ENCODE data around the gene MPV17L.
"Not testable (repeated sequence)": the region's sequence is repeated elsewhere in the genome, so short reads cannot be mapped to it uniquely, and the experiment has no call there.

The MPV17L gene

DNA sequence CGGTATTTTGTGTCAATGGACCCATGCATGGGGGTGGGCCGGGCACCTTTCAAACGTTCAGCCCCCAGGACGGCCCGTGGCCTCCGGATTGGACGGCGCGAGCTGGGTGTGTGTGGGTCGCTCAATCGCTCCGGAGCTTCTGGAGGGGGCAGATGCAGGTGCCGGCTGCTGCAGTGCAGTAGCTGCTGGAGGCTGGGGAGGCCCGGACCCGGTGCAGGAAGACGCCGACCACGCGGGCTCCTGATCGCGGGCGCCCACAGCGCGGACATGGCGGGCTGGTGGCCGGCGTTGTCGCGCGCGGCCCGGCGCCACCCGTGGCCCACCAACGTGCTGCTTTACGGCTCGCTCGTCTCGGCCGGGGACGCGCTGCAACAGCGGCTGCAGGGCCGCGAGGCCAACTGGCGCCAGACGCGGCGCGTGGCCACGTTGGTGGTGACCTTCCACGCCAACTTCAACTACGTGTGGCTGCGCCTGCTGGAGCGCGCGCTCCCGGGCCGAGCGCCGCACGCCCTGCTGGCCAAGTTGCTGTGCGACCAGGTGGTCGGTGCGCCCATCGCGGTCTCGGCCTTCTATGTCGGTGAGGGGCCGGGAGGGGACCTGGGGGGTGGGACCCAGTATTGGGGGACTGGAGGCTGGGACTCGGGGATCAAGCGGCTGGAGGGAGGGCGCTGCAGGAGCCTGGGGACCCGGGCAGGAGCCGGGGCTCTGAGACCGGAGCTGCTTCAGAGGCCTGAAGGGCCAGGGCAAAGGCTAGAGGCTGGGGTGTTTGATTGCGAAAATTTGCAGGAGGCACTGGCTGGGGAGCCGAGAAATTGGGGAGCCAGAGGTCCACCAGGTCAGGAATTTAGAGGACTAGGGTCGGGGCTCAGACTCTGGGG, at the start of gene MPV17L:
TSS of gene MPV17L (plus strand) at position 124 of the 878 bp plus-strand sequence. CDS start at position 268, 144 bp downstream.
- DNase-seq, result not testable (repeated sequence)

DNA sequence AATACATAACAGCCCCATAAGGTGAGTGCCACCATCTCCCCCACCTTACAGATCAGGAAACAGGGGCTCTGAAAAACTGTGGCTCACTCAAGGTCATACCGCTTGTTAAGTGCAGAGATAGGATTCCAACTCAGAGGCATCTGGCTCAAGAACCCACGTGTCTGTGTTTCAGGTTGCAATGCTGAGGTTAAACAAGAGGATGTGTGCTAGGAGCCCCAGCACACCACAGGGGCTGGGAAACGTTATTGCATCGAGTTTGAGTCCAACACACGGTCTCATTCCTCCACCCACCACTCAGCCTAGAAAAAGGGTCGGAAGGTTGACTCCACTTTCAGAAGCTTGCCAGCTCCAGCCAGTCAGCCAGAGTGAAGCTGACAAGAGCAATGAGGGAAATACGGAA, 46.8 kb upstream of the MPV17L start:
- not testable (repeated sequence) for DNase-seq

DNA sequence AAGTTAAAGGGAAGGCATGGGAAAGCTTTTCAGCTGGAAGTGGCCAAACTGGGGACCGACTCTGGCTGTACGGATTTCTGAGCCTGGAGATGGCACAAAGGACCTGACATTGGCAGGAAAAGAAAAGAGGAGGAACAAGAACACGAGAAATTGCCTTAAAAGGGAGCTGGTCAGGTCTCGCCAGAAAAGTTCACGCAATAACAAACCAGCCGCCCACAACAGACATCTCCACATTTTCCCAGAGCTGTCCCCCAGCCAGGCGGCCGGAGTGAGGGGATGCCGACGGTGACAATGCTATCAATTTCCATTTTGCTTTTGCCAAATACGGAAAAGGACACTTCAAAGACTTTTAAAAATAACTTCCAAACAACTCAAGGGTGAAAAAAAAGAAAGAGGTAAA, 44.3 kb upstream of the MPV17L start:
- DNase-seq, result not testable (repeated sequence)

DNA sequence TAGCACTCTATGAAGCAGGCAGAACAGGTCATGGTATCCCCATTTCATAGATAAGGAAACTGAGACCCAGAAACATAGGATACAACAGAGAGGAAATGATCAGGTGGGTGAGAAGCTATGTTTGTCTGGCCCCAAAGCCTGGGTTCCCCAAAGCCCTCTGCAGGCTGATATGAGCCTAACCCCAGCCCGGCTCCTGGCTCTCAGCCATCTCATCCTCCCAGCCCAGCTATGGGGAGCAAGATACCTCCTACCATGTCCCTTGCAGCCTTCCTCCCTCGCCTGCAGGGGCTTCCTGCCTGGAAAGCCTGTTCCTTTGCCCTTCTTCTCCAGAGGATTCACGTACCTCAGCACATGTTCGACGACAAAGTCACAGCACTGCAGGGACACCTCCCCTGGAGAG, 43.8 kb upstream of the MPV17L start:
- not testable (repeated sequence) for DNase-seq

DNA sequence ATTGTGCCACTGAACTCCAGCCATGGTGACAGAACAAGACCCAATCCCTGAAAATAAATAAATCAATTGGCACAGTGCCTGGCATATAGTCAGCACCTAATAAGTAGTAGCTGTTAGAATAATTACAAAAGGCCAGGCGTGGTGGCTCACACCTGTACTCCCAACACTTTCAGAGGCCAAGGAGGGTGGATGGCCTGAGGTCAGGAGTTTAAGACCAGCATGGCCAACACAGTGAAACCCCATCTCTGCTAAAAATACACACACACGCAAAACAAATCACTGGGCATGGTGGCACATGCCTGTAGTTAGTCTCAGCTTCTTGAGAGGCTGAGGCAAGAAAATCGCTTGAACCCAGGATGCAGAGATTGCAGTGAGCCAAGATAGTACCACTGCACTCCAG, 42.7 kb upstream of the MPV17L start:
- not testable (repeated sequence) for DNase-seq

DNA sequence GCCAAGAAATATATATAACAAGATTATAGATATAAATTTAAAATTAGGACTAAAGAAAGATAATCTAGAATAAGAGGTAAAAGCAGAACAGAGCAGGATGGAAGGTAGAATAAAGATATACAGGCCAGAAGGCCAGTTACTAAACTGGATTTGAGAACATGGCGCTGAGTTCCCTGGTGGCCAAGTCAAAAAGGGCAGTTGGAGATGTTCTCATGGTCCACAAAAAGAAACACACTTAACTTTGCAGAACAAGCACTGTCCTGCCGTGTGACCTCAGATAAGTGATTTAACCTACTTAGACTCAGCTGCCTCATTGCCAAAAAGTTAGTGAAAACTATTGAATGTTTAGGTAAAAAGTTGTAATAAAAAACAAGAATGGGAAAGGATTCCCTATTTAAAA, 40.7 kb upstream of the MPV17L start:
- not testable (repeated sequence) for DNase-seq

DNA sequence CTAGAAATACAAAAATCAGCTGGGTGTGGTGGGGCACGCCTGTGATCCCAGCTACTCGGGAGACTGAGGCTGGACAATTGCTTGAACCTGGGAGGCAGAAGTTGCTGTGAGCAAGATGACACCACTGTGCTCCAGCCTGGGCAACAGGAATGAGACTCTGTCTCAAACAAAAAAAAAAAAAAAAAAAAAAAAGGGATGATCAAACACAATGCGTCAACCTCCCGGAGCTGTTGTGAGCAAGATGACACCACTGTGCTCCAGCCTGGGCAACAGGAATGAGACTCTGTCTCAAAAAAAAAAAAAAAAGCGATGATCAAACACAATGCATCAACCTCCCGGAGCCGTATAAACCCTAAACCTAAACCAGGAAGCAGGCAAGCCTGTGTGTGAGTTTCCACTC, 38.1 kb upstream of the MPV17L start:
- not testable (repeated sequence) for DNase-seq

DNA sequence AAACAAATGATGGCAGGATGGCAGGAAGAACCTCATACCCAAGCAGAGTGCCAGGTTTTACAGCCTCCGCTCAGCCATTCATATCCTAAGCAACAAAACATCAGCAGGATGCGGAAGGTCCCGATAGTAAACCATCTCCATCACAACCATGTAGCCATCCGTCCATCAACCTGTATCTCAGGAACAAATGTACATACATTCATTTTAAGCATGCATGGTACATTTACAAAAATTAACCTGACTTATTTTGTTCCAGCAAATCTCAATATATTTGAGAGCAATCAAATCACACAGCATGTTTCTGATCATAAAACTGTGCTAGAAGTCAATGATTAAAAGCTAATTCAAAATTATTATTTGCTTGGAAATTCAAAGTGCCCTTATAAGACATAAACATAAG, 17.4 kb upstream of the MPV17L start, which contains the start of gene NPIPA5:
TSS of gene NPIPA5 (minus strand) at position 101 of the 400 bp plus-strand sequence. CDS start at position 101, 0 bp downstream.
- DNase-seq, result not testable (repeated sequence)

DNA sequence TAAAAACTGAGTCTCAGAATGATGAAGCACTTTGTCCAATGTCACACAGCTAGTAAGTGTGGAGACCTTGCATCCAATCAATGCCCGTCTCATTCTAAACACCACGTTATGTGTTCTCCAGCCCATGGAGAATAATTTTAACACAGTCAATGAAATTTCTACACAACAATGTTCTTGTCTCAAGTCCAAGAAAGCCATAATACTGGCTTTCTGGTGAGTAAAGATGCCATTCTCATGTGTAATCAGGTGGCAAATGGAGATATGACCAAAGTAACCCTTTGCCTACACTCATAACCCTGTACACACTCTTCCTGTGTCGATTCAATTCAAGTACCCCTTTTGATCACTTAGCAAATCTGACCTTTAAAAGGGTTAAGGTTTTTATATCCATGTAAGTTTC, 12.7 kb upstream of the MPV17L start:
- DNase-seq, result not testable (repeated sequence)

DNA sequence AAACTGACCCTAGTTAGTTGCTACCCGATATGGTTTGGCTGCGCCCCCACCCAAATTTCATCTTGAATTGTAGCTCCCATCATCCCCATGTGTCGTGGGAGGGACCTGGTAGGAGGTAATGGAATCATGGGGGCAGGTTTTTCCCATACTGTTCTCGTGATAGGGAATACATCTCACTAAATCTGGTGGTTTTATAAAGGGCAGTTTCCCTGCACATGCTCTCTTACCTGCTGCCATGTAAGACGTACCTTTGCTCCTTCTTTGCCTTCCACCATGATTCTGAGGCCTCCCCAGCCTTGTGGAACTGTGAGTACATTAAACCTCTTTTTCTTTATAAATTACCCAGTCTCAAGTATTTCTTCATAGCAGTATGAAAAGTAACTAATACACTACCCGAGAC, 7.5 kb upstream of the MPV17L start:
- not testable (repeated sequence) for DNase-seq

DNA sequence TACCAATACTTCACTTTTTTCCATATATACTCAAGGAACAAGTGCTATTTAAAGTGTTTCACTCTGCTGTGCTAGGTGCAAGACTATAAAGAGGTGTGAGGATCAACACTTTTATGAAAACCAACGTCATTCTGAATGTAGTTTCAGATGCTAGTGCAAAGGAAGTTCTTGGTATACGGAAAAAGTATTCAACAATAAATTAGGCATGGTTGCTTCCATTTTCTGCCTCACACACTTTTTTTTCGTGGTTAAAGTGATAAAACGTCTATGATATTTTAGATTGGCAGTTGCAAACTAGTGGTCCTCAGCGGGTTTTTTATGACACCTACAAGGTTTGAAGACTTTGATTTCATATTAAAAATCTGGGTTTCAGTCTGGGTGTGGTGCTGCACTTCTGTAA, 5.6 kb upstream of the MPV17L start:
- DNase-seq, result not testable (repeated sequence)

DNA sequence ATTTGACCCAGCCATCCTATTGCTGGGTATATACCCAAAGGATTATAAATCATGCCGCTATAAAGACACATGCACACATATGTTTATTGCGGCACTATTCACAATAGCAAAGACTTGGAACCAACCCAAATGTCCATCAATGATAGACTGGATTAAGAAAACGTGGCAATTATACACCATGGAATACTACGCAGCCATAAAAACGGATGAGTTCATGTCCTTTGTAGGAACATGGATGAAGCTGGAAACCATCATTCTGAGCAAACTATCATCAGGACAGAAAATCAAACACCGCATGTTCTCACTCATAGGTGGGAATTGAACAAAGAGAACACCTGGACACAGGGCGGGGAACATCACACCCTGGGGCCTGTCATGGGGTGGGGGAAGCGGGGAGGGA, 2.5 kb upstream of the MPV17L start:
- not testable (repeated sequence) for DNase-seq

DNA sequence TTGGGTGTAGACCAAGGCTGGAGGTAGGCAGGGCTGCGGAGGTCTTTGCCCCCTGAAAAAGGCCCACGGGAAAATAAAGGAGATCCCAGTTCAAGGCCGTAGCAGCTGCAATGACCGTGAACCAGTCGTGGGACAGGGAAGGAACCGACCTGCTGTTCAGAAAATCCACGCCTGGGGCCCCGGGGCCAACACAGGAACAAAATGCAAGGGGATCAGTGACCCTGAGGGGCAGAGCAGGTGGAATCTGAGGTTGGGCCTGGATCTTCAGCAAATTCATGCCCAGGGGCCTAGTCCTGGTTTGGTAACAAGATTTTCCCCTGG, 915 bp downstream of the MPV17L start:
- not testable (repeated sequence) for DNase-seq

DNA sequence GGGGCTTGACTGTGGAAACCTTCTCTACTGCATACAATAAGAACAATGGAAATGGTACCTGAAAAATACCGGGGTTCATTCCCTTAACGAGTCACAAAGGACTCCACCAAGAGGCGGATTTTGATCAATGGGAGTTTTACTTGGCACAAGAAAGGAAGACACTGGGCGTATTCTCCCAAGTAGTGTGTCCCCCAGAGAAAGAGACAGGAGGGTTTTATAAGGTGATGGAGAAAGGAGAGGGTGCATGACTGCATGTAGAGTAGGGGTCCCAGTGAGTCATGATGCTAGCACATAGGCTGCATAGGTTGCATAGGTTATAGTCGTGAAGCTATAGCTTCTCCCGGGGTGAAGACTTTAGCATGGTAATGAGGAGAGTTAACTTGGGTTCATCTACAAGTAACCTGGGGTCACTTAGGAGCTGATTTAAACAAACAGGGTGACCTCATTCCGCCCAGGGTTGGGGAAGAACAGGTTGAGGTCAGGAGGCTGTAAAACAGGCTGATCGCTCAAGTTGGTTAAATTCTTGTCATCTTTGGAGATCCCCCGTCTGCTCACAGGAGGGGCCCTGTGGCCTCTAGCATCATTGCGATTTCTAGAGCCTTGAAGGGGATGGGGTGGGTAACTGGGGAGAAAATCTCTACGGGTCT, 1.5 kb downstream of the MPV17L start:
- no peak for DNase-seq

DNA sequence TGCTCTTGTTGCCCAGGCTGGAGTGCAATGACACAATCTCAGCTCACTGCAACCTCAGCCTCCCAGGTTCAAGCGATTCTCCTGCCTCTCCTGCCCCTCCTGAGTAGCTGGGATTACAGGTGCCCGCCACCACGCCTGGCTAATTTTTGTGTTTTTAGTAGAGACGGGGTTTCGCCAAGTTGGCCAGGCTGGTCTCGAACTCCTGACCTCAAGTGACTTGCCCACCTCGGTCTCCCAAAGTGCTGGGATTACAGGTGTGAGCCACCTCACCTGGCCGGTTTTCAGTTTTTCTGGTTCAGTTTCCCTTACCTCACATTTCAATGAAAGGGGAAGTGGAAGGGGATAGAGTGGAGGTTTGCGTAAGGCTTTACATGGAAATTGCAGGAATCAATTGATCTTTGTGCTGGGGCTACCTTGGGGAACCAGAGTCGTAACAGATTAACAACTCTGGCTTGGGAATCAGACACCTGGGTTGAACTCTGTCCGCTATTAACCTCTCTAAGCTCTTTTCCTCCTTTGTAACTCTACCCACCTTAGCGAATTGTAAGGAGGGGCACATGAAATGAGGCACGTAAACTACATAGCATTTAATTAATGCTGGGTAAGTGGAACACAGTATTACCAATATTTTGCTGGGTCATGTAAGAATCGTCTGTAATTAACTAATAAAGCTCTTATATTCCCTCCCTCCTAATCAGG, 3.2 kb downstream of the MPV17L start:
- DNase-seq, result no peak

DNA sequence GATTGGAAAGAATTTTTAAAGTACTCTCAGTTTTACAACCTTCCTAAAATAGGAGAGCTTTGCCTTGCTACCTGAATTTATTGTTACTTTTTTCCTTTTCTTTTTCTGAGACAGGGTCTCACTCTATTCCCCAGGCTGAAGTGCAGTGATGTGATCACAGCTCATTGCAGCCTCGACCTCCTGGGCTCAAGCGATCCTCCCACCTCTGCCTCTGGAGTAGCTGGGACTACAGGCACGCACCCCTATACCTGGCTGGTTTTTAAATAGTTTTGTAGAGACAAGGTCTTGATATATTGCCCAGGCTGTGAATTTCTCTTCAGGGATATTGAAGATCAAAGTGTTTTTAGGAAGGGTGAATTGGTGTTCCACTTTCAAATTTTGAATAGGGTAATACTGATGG, 3.8 kb downstream of the MPV17L start:
- DNase-seq, result no peak

DNA sequence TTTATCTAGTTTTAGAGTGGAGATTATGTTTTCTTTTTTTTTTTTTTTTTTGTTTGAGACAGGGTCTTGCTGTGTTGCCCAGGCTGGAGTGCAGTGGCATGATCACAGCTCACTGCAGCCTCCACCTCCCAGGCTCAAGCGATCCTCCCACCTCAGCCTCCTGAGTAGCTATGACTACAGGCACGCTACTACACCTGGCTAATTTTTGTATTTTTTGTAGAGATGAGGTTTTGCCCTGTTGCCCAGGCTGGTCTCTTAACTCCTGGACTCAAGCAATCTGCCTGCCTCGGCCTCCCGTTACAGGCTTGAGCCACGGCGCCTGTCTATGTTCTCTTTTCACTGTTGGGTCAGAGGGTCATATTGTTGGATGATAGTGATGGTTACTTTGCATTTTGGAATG, 4.8 kb downstream of the MPV17L start:
- DNase-seq, result not testable (repeated sequence)

DNA sequence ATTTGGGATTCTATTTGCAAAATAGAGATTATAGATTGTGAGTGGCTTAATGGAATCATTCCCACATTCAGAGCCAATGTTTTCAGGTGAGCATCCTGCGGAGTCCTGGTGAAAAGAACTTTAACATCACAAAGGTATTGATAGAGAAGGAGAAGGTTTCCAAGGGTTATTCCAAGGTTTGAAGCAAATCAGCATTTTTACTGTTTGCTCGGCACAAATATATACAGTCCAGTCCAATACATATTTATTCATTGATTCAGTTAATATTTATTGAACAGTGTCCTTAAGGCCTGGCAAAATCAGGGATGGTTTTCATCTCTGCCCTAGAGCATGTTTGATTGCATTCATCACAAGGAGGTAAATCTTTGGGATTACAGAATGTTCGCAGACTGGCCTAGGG, 6.4 kb downstream of the MPV17L start:
- DNase-seq, result no peak

DNA sequence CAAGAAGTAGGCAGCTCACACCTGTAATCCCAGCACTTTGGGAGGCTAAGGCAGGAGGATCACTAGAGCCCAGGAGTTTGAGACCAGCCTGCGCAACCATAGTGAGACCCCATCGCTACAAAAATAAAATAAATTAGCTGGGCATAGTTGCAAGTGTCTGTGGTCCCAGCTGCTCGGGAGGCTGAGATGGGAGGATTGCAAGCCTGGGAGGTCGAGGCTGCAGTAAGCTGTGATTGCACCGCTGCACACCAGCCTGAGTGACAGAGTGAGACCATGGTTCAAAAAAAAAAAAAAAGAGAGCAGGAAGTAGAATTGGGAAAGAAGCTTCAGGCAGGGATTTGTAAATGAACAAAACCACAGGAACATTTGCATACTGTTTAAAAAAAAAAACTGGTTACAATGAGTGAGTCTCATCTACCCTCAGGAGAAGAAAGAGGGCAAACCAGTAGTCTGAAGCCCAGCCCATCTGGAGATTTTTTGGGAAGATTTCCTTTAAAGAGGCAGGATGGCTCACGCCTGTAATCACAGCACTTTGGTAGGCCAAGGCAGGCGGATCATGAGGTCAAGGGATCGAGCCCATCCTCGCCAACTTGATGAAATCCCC, 7.9 kb downstream of the MPV17L start:
- no peak for DNase-seq

DNA sequence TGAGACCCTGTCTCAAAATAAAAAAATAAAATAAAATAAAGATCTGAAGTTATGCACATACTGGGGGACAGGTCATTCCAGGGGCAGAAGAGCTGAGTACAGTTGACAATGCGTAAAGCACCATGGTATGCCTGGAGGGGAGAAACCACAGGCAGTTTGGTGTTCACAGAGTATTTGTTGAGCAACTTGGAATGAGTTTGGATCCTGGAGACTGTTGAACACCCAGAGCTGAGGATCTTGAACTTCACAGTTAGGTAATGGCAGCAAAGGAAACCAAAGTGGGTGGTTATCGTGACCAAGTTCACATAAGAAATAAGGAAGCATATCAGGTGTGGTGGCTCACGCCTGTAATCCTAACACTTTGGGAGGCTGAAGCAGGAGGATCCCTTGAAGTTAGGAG, 8.5 kb downstream of the MPV17L start:
- DNase-seq, result not testable (repeated sequence)

DNA sequence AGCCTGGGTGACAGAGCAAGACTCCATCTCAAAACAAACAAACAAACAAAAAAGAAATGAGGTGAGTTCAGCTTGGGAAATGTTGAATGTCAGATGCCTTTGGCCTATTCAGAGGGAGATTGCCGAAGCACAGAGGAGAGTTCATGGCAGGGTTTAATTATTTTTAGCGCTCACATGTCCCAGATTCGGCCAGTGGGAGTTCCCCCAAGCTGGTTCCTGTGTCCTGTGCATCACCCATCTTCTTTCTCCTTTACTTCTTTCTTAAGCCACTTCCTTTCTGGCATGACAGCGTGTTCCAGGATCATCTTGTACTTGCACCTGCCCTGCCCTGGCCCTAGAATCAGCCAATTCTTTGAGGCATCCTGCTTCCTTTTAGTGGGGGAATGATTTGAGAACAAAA, 9.2 kb downstream of the MPV17L start:
- no peak for DNase-seq

DNA sequence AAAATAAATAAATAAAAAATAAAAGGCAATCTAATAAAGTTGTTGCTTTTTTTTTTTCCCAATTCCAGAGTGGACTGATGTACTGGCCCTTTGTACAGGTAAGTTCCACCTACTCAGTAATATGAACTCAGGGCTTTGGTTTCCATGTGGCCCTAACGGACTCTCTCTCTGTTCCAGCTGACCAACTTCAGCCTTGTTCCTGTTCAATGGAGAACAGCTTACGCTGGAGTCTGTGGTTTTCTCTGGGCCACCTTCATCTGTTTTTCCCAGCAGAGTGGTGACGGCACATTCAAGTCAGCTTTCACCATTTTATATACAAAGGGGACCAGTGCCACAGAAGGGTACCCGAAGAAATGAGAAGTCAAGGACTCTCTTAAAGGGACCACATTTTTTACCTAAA, 12.2 kb downstream of the MPV17L start:
- DNase-seq, result not testable (repeated sequence)

DNA sequence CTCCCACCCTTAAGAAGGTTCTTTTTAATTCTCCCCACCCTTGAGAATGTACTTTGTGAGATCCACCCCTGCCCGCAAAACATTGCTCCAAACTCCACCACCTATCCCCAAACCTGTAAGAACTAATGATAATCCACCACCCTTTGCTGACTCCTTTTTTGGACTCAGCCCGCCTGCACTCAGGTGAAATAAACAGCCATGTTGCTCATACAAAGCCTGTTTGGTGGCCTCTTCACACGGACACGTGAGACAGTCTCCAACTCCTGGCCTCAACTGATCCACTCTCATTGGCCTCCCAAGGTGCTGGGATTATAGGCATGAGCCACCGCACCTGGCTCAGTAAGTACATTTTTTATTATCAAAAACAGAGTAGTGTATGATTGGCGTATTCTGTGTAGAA, 13.9 kb downstream of the MPV17L start:
- not testable (repeated sequence) for DNase-seq
